ENCODE measurements around the gene CALML4.

DNA sequence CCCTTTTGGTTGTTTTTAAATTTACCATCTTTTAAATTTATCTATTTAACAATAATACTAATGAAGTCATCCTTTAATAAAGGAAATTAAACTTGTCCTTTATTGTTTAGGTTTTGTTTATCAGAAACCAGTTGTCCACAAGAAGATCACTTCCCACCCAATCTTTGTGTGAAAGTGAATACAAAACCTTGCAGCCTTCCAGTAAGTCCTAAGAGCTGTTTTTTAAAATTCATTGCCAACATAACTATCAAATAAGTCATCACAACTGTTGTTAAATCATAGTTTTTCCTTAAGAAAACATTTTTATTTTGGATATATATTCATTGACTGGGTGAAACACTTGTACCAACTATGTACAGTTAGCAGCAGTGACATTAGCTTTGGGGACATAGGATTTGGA lies 59.4 kb downstream of the CALML4 start:
- TF ChIP-seq, protein P1, sequence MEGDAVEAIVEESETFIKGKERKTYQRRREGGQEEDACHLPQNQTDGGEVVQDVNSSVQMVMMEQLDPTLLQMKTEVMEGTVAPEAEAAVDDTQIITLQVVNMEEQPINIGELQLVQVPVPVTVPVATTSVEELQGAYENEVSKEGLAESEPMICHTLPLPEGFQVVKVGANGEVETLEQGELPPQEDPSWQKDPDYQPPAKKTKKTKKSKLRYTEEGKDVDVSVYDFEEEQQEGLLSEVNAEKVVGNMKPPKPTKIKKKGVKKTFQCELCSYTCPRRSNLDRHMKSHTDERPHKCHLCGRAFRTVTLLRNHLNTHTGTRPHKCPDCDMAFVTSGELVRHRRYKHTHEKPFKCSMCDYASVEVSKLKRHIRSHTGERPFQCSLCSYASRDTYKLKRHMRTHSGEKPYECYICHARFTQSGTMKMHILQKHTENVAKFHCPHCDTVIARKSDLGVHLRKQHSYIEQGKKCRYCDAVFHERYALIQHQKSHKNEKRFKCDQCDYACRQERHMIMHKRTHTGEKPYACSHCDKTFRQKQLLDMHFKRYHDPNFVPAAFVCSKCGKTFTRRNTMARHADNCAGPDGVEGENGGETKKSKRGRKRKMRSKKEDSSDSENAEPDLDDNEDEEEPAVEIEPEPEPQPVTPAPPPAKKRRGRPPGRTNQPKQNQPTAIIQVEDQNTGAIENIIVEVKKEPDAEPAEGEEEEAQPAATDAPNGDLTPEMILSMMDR (IDR thresholded peaks at IDR 0.05; ENCODE audit: poor library complexity) = no peak
- no peak for TF ChIP-seq EZH2 (IDR thresholded peaks at IDR 0.05; ENCODE audit: borderline replicate concordance)
